ENCODE data around the gene FAF1. TPM values are rescaled to one million over a fixed set of nuclear protein-coding genes. Genes with fewer than 3 reads are reported as not detected.

The FAF1 gene
- total and polyA plus RNA-seq, 4 donors, result 8.6 to 45.0 (median 18.2) TPM

DNA sequence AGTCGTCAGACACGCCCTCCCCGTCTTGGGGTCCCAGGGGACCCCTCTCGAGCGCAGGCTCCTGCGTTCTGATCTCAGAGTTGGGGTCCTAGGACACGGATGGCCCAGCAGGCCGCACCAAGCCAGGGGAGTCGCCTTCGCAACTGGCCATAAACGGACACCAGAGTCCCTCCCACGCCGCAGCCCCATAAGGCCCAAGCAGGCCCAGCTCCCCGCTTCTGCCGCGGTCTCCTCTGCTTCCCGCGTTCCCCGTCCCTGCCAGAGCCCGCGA lies 537.5 kb downstream of the FAF1 start (continued):
- TF ChIP-seq, protein P1, sequence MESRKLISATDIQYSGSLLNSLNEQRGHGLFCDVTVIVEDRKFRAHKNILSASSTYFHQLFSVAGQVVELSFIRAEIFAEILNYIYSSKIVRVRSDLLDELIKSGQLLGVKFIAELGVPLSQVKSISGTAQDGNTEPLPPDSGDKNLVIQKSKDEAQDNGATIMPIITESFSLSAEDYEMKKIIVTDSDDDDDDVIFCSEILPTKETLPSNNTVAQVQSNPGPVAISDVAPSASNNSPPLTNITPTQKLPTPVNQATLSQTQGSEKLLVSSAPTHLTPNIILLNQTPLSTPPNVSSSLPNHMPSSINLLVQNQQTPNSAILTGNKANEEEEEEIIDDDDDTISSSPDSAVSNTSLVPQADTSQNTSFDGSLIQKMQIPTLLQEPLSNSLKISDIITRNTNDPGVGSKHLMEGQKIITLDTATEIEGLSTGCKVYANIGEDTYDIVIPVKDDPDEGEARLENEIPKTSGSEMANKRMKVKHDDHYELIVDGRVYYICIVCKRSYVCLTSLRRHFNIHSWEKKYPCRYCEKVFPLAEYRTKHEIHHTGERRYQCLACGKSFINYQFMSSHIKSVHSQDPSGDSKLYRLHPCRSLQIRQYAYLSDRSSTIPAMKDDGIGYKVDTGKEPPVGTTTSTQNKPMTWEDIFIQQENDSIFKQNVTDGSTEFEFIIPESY (IDR thresholded peaks at IDR 0.05), result no peak

DNA sequence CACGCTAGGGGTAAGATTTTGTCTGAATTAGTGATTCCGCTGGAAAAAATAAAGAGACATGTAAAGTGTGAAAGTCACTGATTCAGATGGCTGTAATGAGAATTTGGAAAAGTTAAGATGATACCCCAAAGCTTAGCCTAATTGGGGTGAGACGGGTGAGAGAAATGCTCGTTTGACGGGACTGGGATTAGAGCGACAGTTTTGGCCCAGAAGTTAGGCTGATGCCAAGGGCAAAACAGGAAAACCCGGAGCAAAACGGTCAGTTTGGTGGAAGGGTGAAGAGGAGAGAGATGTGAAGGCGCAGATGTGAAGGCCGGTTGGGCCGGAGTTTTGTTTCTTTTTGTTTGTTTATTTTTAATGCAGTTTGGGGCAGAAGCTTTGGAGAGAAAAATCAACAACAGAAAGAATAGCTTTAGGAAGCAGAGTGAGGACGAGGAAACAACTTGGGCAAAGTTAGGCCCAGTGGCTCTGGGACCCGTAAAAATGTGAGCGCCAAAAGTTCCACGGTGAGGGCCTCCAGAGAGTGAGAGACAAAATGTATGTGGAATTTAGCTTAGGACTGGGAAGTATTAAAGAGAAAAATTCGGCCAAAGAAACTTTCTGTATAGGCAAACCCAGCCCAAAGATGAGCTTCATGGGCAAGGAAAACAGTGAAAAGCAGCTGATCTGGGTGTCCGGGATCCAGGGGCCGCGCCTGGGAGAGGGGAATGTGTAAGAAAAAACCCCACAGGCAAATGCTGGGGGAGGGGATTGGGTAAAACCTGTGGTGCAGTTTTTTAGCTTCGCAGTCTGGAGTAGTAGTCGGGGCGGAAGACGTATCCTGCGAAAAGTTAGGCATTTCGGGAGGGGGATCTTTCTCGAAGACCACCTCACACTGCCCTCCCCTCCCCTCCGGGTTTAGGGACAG lies 538.0 kb downstream of the FAF1 start:
- no peak for DNase-seq (ENCODE audit: low spot score)
- TF ChIP-seq, protein P2, sequence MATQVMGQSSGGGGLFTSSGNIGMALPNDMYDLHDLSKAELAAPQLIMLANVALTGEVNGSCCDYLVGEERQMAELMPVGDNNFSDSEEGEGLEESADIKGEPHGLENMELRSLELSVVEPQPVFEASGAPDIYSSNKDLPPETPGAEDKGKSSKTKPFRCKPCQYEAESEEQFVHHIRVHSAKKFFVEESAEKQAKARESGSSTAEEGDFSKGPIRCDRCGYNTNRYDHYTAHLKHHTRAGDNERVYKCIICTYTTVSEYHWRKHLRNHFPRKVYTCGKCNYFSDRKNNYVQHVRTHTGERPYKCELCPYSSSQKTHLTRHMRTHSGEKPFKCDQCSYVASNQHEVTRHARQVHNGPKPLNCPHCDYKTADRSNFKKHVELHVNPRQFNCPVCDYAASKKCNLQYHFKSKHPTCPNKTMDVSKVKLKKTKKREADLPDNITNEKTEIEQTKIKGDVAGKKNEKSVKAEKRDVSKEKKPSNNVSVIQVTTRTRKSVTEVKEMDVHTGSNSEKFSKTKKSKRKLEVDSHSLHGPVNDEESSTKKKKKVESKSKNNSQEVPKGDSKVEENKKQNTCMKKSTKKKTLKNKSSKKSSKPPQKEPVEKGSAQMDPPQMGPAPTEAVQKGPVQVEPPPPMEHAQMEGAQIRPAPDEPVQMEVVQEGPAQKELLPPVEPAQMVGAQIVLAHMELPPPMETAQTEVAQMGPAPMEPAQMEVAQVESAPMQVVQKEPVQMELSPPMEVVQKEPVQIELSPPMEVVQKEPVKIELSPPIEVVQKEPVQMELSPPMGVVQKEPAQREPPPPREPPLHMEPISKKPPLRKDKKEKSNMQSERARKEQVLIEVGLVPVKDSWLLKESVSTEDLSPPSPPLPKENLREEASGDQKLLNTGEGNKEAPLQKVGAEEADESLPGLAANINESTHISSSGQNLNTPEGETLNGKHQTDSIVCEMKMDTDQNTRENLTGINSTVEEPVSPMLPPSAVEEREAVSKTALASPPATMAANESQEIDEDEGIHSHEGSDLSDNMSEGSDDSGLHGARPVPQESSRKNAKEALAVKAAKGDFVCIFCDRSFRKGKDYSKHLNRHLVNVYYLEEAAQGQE (IDR thresholded peaks at IDR 0.05), result no peak
- TF ChIP-seq FOXA1 (IDR thresholded peaks at IDR 0.05) (no peak), SP1 (IDR thresholded peaks at IDR 0.05) (no peak), RAD21 (IDR thresholded peaks at IDR 0.05) (no peak), TAF1 (conservative IDR thresholded peaks at IDR 0.05) (no peak), HNF4G (IDR thresholded peaks at IDR 0.05) (no peak)
- TF ChIP-seq, protein P3, sequence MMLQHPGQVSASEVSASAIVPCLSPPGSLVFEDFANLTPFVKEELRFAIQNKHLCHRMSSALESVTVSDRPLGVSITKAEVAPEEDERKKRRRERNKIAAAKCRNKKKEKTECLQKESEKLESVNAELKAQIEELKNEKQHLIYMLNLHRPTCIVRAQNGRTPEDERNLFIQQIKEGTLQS (IDR thresholded peaks at IDR 0.05), result no peak
- Histone ChIP-seq H3K9me3 (ENCODE audit: control insufficient read depth in 4 of 4, low read length in 3 of 4) (no peaks in the 10 kb centered on the region), H3K4me1 (ENCODE audit: control insufficient read depth in 4 of 4, insufficient read depth in 4 of 4, low read length in 3 of 4) (peaks cover 30 to 54% (median 36%) of the 10 kb centered on the region in 4 donors), H3K4me3 (ENCODE audit: low read depth in 1 of 3, low read length in 3 of 3) (no peak overlapping the region), H3K27me3 (ENCODE audit: control insufficient read depth in 4 of 4, insufficient read depth in 4 of 4, low read length in 3 of 4) (peaks cover 11 to 22% (median 16%) of the 10 kb centered on the region in 4 donors), H3K27ac (ENCODE audit: low read depth in 1 of 2, low read length in 2 of 2) (no peak overlapping the region), H3K36me3 (ENCODE audit: control insufficient read depth in 4 of 4, insufficient read depth in 3 of 4, low read depth in 1 of 4, low read length in 3 of 4) (no peaks in the 10 kb centered on the region), H3K9ac (ENCODE audit: low read depth in 1 of 2, low read length in 2 of 2) (no peak overlapping the region)
- WGBS, result 15% methylated on average over 27 of the region's 27 CpGs

DNA sequence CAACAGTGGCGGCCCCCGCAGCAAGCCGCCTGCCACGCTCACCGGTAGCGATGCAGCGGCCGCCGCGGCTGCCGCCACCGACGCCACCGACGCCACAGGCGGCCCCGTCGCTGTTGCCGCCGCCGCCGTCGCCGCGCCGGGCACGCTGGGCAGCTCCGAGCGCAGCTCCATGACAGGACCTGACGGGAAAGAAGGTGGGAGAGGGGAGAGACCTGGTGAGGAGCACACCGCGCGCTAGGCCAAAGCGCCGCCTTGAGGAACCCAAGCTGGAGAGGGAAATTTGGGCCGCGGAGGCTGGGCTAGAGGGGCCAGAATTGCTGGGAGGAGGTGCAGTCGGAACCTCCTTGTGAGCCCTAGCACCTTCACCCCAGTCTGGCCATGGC lies 538.7 kb downstream of the FAF1 start:
- H3K4me3 ChIP-seq (ENCODE audit: low read depth in 1 of 3, low read length in 3 of 3), result peak overlapping the region in 1 of 3 donors; percentile 3
- DNase-seq (ENCODE audit: low spot score), result no peak

More for the DNA sequence above, 538.7 kb downstream of the FAF1 start:
- H3K36me3 ChIP-seq (ENCODE audit: control insufficient read depth in 4 of 4, insufficient read depth in 3 of 4, low read depth in 1 of 4, low read length in 3 of 4), result no peaks in the 10 kb centered on the region
- H3K4me1 ChIP-seq (ENCODE audit: control insufficient read depth in 4 of 4, insufficient read depth in 4 of 4, low read length in 3 of 4), result peaks cover 32 to 59% (median 35%) of the 10 kb centered on the region in 4 donors
- WGBS, result 6% methylated on average over 38 of the region's 38 CpGs
- H3K27me3 ChIP-seq (ENCODE audit: control insufficient read depth in 4 of 4, insufficient read depth in 4 of 4, low read length in 3 of 4), result peaks cover 11 to 21% (median 15%) of the 10 kb centered on the region in 4 donors
- H3K9ac ChIP-seq (ENCODE audit: low read depth in 1 of 2, low read length in 2 of 2), result no peak overlapping the region
- TF ChIP-seq, protein P2 (IDR thresholded peaks at IDR 0.05), result no peak
- H3K9me3 ChIP-seq (ENCODE audit: control insufficient read depth in 4 of 4, low read length in 3 of 4), result no peaks in the 10 kb centered on the region
- no peak overlapping the region for H3K27ac ChIP-seq (ENCODE audit: low read depth in 1 of 2, low read length in 2 of 2)

Data from liver (tissue), 9 donors.